Stomach (tissue), 4 donors: ENCODE results near the gene NPNT.

Experiments
- EP300 ChIP-seq: sonication (generic); formaldehyde crosslinking; IDR thresholded peaks from one replicate; pipeline ENCODE4 v1.6.1; 2017; ENCODE audit warnings: antibody characterized with exemption
- POLR2A ChIP-seq, 4 donors: fragments of 450-650 bp; IDR thresholded peaks; one replicate each; pipeline ENCODE4 v1.6.1; 2016; ENCODE audit warnings: antibody characterized with exemption in 4 of 4, control low read depth in 2 of 4, mild to moderate bottlenecking in 1 of 4, moderate library complexity in 1 of 4
- TF ChIP-seq, protein P1 (sequence below), 7 experiments: fragments of 450-650 bp in 4 of 7; fragments of 200-600 bp in 3 of 7; sonication (generic) in 3 of 7; IDR thresholded peaks; one replicate each; pipeline ENCODE4 v1.5.1; 2016 to 2019; ENCODE audit warnings: antibody characterized with exemption in 7 of 7, control low read depth in 2 of 7, mild to moderate bottlenecking in 1 of 7

DNA sequence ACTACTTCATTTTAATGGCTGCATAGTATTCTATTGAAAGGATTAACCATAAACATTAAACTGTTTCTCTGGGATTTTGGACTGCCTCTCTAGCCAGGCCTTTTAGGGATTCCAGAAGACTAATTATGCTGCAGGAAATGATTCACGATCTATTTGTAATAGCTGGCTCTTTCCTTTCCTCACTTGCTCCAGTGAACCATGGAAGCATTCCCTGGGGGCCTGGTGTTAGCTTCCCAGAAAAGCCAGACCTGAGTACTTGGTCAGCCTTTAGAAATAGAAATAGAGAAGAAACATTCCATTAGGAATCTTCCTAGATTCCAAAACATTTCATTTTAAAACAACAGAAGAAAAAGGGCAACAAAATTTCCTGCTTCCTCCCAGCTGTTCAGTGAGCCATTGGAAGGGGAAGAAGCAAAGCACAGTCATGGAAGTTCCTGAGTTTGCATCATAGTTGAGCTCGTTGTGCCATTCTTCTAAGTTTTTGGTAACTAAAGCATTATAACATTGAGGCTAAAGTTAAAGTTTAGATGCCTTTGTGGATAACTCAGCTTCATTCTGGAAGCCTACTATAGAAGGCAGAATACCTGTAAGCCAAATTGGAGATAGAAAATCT lies 83.5 kb downstream of the NPNT start:
- TF ChIP-seq, protein P1, sequence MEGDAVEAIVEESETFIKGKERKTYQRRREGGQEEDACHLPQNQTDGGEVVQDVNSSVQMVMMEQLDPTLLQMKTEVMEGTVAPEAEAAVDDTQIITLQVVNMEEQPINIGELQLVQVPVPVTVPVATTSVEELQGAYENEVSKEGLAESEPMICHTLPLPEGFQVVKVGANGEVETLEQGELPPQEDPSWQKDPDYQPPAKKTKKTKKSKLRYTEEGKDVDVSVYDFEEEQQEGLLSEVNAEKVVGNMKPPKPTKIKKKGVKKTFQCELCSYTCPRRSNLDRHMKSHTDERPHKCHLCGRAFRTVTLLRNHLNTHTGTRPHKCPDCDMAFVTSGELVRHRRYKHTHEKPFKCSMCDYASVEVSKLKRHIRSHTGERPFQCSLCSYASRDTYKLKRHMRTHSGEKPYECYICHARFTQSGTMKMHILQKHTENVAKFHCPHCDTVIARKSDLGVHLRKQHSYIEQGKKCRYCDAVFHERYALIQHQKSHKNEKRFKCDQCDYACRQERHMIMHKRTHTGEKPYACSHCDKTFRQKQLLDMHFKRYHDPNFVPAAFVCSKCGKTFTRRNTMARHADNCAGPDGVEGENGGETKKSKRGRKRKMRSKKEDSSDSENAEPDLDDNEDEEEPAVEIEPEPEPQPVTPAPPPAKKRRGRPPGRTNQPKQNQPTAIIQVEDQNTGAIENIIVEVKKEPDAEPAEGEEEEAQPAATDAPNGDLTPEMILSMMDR (IDR thresholded peaks at IDR 0.05), result no peak
- TF ChIP-seq EP300 (no peak), POLR2A (IDR thresholded peaks at IDR 0.05) (no peak)
